DOHH2 (cell line): ENCODE data around the gene SYK.
"Not testable (repeated sequence)": the region's sequence is repeated elsewhere in the genome, so short reads cannot be mapped to it uniquely, and the experiment has no call there.

ENCODE experiments used
- H3F3A ChIP-seq: fragments of 200-600 bp; sonication (generic), shearing (Covaris generic); 2 replicates; pipeline ENCODE4 v1.6.0; 2016; ENCODE audit warnings: antibody characterized with exemption, mild to moderate bottlenecking; ENCODE audit not compliant: control insufficient read depth, insufficient read depth
- H3K27ac ChIP-seq: fragments of 200-600 bp; sonication (generic); 2 replicates; pipeline ENCODE4 v1.5.1; 2014; ENCODE audit warnings: low read depth, mild to moderate bottlenecking, low read length, moderate library complexity
- H3K27me3 ChIP-seq: fragments of 200-600 bp; sonication (generic); 2 replicates; pipeline ENCODE4 v1.6.1; 2014; ENCODE audit warnings: mild to moderate bottlenecking, low read length, mixed read lengths; ENCODE audit not compliant: control insufficient read depth
- H3K36me3 ChIP-seq: fragments of 200-600 bp; sonication (generic); 2 replicates; pipeline ENCODE4 v1.6.1; 2014; ENCODE audit warnings: mild to moderate bottlenecking, low read length, moderate library complexity, mixed read lengths; ENCODE audit not compliant: control insufficient read depth
- H3K4me1 ChIP-seq: fragments of 200-600 bp; sonication (generic); 2 replicates; pipeline ENCODE4 v1.6.1; 2014; ENCODE audit warnings: mild to moderate bottlenecking, low read length, mixed read lengths; ENCODE audit not compliant: control insufficient read depth
- H3K4me2 ChIP-seq: fragments of 200-600 bp; sonication (generic); 2 replicates; pipeline ENCODE4 v1.6.0; 2014; ENCODE audit warnings: mild to moderate bottlenecking, low read length, moderate library complexity
- H3K4me3 ChIP-seq: fragments of 200-600 bp; sonication (generic); 2 replicates; pipeline ENCODE4 v1.5.1; 2014; ENCODE audit warnings: mild to moderate bottlenecking, low read length, mixed read lengths
- H3K79me2 ChIP-seq: fragments of 200-600 bp; sonication (generic); 2 replicates; pipeline ENCODE4 v1.6.1; 2014; ENCODE audit warnings: mild to moderate bottlenecking, low read length, mixed read lengths; ENCODE audit not compliant: control insufficient read depth
- H3K9me2 ChIP-seq: fragments of 200-600 bp; sonication (generic); replicated peaks from 2 replicates; pipeline ENCODE4 v1.6.1; 2014; ENCODE audit warnings: mild to moderate bottlenecking, low read length, mixed read lengths; ENCODE audit not compliant: control insufficient read depth
- H3K9me3 ChIP-seq: fragments of 200-600 bp; sonication (generic); 2 replicates; pipeline ENCODE4 v1.6.1; 2014; ENCODE audit warnings: antibody characterized with exemption, low read length, mixed read lengths; ENCODE audit not compliant: control insufficient read depth, insufficient read depth
- H4K20me1 ChIP-seq: fragments of 200-600 bp; sonication (generic); 2 replicates; pipeline ENCODE4 v1.6.0; 2014; ENCODE audit warnings: low read depth, mild to moderate bottlenecking, antibody characterized with exemption, low read length, moderate library complexity; ENCODE audit not compliant: control insufficient read depth, insufficient read depth
- EZH2phosphoT487 ChIP-seq: fragments of 200-600 bp; sonication (generic); IDR thresholded peaks from 2 replicates; pipeline ENCODE4 v1.6.1; 2017; ENCODE audit warnings: borderline replicate concordance, mild to moderate bottlenecking, antibody characterized with exemption, low read length, moderate library complexity, mixed read lengths
- TF ChIP-seq, protein P1 (sequence below): fragments of 200-600 bp; sonication (generic); IDR thresholded peaks from one replicate; pipeline ENCODE4 v1.5.1; 2014; ENCODE audit warnings: antibody characterized with exemption, mild to moderate bottlenecking, low read depth, low read length; ENCODE audit not compliant: poor library complexity, severe bottlenecking

SYK gene

DNA sequence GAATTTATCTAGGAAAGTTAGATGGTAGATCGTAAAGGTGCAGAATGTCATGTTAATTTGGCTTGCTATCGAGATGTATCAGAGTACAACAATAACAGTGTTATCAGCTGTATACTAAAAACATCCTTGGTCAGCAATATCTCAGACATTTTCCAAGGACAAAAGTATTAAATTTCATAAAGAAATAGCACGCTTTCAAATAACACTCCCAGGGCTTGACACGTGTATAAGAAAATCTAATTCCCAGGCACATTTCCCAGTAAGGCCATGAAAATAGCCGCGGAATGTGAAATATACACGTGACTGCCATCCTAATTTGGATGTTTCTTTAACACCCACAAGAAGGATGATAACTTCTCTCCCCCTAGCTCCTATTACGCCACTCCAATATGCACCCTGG lies 17.7 kb upstream of the SYK start:
- H3K4me3 ChIP-seq = no peak overlapping the region
- no peaks in the 10 kb centered on the region for H3K79me2 ChIP-seq
- no peaks in the 10 kb centered on the region for H3K36me3 ChIP-seq
- no peak overlapping the region for H3K4me2 ChIP-seq
- no peaks in the 10 kb centered on the region for H4K20me1 ChIP-seq
- no peaks in the 10 kb centered on the region for H3K27me3 ChIP-seq
- TF ChIP-seq, protein P1, sequence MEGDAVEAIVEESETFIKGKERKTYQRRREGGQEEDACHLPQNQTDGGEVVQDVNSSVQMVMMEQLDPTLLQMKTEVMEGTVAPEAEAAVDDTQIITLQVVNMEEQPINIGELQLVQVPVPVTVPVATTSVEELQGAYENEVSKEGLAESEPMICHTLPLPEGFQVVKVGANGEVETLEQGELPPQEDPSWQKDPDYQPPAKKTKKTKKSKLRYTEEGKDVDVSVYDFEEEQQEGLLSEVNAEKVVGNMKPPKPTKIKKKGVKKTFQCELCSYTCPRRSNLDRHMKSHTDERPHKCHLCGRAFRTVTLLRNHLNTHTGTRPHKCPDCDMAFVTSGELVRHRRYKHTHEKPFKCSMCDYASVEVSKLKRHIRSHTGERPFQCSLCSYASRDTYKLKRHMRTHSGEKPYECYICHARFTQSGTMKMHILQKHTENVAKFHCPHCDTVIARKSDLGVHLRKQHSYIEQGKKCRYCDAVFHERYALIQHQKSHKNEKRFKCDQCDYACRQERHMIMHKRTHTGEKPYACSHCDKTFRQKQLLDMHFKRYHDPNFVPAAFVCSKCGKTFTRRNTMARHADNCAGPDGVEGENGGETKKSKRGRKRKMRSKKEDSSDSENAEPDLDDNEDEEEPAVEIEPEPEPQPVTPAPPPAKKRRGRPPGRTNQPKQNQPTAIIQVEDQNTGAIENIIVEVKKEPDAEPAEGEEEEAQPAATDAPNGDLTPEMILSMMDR = no peak
- TF ChIP-seq EZH2phosphoT487 = no peak
- no peak overlapping the region for H3K27ac ChIP-seq
- no peaks in the 10 kb centered on the region for H3K9me2 ChIP-seq
- H3K4me1 ChIP-seq = peaks cover 13% of the 10 kb centered on the region
- H3K9me3 ChIP-seq = no peaks in the 10 kb centered on the region
- H3F3A ChIP-seq = no peaks in the 10 kb centered on the region

DNA sequence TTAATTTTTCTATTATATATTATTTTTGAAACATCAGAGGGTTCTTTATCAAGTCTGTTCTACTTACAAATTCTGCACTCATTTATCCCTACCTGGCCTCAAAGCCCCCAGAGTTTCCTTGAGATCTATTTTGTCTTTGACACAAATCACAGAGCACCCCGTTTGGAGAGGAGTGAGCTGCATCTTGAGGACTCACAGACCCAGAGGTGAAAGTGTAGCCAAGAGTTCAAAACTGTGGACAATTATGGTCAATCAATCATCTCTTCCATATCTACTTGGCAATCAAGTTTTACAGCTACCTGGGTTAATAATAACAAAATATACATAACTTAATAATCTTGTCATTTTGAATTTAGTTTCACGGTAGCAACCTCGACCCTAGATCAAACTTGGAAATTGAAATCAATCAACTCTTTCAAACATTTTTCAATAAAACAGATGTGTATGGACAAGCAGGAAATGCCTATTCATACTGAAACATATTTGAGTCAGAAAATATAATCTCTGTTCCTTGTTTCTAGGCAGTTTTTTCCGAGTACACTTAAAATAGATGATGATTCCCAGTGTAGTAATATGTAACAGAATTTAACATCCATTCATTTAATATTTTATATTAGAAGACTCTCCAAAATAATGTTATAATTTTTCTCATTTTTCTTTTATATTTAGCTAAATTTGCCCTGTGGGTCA lies 13.7 kb upstream of the SYK start:
- H4K20me1 ChIP-seq = no peaks in the 10 kb centered on the region
- H3K4me2 ChIP-seq = no peak overlapping the region
- no peaks in the 10 kb centered on the region for H3K79me2 ChIP-seq
- H3K36me3 ChIP-seq = no peaks in the 10 kb centered on the region
- no peaks in the 10 kb centered on the region for H3F3A ChIP-seq
- H3K9me2 ChIP-seq = no peaks in the 10 kb centered on the region
- no peak overlapping the region for H3K27ac ChIP-seq
- no peaks in the 10 kb centered on the region for H3K4me1 ChIP-seq
- H3K27me3 ChIP-seq = no peaks in the 10 kb centered on the region
- TF ChIP-seq, protein P1 = no peak
- no peak for TF ChIP-seq EZH2phosphoT487
- no peak overlapping the region for H3K4me3 ChIP-seq
- H3K9me3 ChIP-seq = no peaks in the 10 kb centered on the region

DNA sequence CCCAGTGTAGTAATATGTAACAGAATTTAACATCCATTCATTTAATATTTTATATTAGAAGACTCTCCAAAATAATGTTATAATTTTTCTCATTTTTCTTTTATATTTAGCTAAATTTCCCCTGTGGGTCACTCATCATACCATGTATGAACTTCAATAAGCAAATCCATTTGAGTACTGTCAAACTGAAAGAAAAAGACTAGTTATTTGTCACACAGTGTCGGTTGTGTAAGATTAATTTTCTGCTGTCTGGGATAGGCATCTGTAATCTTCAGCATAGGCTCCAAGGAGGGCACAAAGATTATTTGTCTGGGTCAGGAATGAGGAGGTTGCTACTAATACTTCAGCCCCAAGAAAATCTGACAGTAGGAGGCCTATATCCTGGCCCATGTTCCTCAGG lies 13.1 kb upstream of the SYK start:
- H3K27me3 ChIP-seq, H3K79me2 ChIP-seq, H3K9me2 ChIP-seq, H3K36me3 ChIP-seq, H3F3A ChIP-seq, H3K9me3 ChIP-seq, H3K4me1 ChIP-seq, H3K4me3 ChIP-seq, H4K20me1 ChIP-seq, H3K27ac ChIP-seq, H3K4me2 ChIP-seq: not testable (repeated sequence)

DNA sequence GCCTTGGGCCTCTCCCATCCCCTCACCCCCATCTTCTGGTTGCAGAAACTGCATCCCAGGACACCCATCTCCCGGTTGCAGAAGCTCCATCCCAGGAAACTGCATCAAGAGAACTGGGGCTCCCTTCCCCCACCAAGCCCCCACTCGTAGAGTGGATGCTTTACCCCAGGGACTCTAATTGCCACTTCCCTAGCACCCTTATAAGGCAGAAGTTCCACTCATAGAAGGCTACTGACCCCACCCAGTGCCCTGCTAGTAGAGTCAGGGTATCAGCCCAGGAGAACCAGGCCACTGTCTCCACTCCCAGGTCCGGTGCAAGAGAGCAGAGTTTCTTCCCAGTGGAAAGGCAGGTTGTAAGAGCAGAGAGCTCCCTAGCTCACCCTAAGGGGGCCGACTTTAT lies 12.2 kb upstream of the SYK start:
- Histone ChIP-seq H3K4me2 (no peak overlapping the region), H3K4me1 (peaks cover 12% of the 10 kb centered on the region), H3K79me2 (no peaks in the 10 kb centered on the region), H3K9me2 (no peaks in the 10 kb centered on the region), H3K9me3 (no peaks in the 10 kb centered on the region; the same call in 1 of the 2 replicates), H4K20me1 (no peaks in the 10 kb centered on the region), H3K27ac (no peak overlapping the region), H3K27me3 (no peaks in the 10 kb centered on the region), H3K4me3 (no peak overlapping the region), H3F3A (peaks cover 3% of the 10 kb centered on the region; the same call in 1 of the 2 replicates), H3K36me3 (no peaks in the 10 kb centered on the region)
- TF ChIP-seq, protein P1 = no peak
- no peak for TF ChIP-seq EZH2phosphoT487
